Measurements from ENCODE around the gene NKAIN4. TPM values are rescaled to one million over a fixed set of nuclear protein-coding genes. Genes with fewer than 3 reads are reported as not detected.
"Not testable (repeated sequence)": the region's sequence is repeated elsewhere in the genome, so short reads cannot be mapped to it uniquely, and the experiment has no call there.

NKAIN4 gene
- total RNA-seq, 1 donor from 2014 or later, result not detected

GRCh38 chr20:63257629-63258028 lies 3.4 kb upstream of the NKAIN4 start:
- DNase-seq (ENCODE audit: low spot score), result no peak

- DNase-seq (ENCODE audit: low spot score), result no peak
Observed at GRCh38 chr20:63256954-63257353, 2.7 kb upstream of the NKAIN4 start.

GRCh38 chr20:63255931-63256704 lies 1.9 kb upstream of the NKAIN4 start:
- no peak for DNase-seq (ENCODE audit: low spot score)

GRCh38 chr20:63254606-63255384 lies 532 bp upstream of the NKAIN4 start:
- DNase-seq (ENCODE audit: low spot score), result no peak

GRCh38 chr20:63253438-63254231 lies 628 bp downstream of the NKAIN4 start:
- DNase-seq (ENCODE audit: low spot score), result no peak

- DNase-seq (ENCODE audit: low spot score), result no peak
Observed at GRCh38 chr20:63253065-63253437, 1.2 kb downstream of the NKAIN4 start.

- no peak for DNase-seq (ENCODE audit: low spot score)
Observed at GRCh38 chr20:63252284-63252711, 2.0 kb downstream of the NKAIN4 start.

GRCh38 chr20:63251350-63251749 lies 2.9 kb downstream of the NKAIN4 start:
- DNase-seq (ENCODE audit: low spot score), result not testable (repeated sequence)

GRCh38 chr20:63249891-63250290 lies 4.4 kb downstream of the NKAIN4 start:
- no peak for DNase-seq (ENCODE audit: low spot score)

- no peak for DNase-seq (ENCODE audit: low spot score)
Observed at GRCh38 chr20:63248835-63249591, 5.2 kb downstream of the NKAIN4 start.

GRCh38 chr20:63247671-63248228 lies 6.5 kb downstream of the NKAIN4 start:
- DNase-seq (ENCODE audit: low spot score), result no peak

GRCh38 chr20:63246490-63247288 lies 7.6 kb downstream of the NKAIN4 start:
- DNase-seq (ENCODE audit: low spot score), result no peak

- no peak for DNase-seq (ENCODE audit: low spot score)
Observed at GRCh38 chr20:63244468-63244867, 9.8 kb downstream of the NKAIN4 start.

GRCh38 chr20:63243604-63244247 lies 10.5 kb downstream of the NKAIN4 start:
- no peak for DNase-seq (ENCODE audit: low spot score)

GRCh38 chr20:63242736-63243135 lies 11.5 kb downstream of the NKAIN4 start:
- DNase-seq (ENCODE audit: low spot score), result no peak

- no peak for DNase-seq (ENCODE audit: low spot score)
Observed at GRCh38 chr20:63241272-63241671, 13.0 kb downstream of the NKAIN4 start.

GRCh38 chr20:63240004-63240403 lies 14.3 kb downstream of the NKAIN4 start:
- DNase-seq (ENCODE audit: low spot score), result no peak

GRCh38 chr20:63239431-63239830 lies 14.8 kb downstream of the NKAIN4 start:
- DNase-seq (ENCODE audit: low spot score), result no peak

GRCh38 chr20:63238514-63239125 lies 15.6 kb downstream of the NKAIN4 start:
- no peak for DNase-seq (ENCODE audit: low spot score)
